Camera-type eye (tissue), 1 donor: ENCODE data around the gene KLF8. TPM values are rescaled to one million over a fixed set of nuclear protein-coding genes. Genes with fewer than 3 reads are reported as not detected.

Experiments
- total RNA-seq: library from RNA; depleted of rRNA; stranded (reverse); fragments of >200 nt; gene quantifications from one replicate; pipeline ENCODE4 v1.2.3, GENCODE V29; 2014

Gene KLF8
- 11.3 TPM for total RNA-seq

DNA sequence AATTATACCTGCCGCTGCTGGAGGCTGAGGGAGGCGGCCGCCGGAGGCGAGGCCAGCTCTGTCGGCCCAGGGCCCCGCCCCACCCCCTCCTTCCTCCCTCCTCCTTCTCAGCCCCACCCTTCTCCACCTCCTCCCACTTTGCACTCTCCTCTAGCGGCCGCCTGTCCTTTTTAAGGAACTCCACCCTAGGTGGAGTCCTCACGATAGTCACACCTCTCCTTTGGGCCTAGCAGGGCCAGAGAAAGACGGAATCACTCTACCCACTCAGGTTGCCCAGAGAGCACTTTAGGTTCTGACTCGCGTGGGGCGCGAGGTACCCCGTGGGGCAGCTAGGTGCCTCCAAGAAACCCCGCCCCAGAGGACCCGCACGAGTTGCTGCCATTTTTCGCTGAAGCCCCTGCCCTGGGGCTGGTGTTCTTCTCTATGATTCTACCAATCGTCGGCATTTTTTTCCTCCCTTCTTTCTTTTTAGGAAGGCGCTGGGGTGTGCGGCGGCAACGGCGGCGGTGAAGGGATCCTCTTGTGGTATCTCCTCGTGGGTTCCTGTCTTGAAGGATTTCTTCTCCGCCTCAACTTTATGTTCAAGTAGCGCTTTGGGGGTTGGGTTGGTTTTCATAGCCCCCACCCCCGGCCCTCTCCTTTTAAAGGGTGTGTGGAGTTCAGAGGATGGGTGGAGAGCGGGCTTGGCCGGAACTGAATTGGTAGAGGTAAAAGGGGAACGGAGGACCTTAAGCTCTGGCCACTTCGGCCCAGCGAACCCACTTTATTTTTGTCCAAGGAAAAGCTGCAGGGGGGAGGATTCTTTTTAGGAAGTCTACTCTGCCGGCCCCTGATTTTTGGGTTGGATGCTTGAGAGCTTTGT, at the start of gene KLF8:
KLF8 (plus strand) TSS at position 136 of the 862 bp plus-strand sequence. CDS start 979 bp downstream, outside the sequence.

